ENCODE measurements around the gene LAMB4.
A peak's percentile ranks its signal among the peaks of the same experiment; 100 is the strongest.
"Not testable (repeated sequence)": the region's sequence is repeated elsewhere in the genome, so short reads cannot be mapped to it uniquely, and the experiment has no call there.

The LAMB4 gene

DNA sequence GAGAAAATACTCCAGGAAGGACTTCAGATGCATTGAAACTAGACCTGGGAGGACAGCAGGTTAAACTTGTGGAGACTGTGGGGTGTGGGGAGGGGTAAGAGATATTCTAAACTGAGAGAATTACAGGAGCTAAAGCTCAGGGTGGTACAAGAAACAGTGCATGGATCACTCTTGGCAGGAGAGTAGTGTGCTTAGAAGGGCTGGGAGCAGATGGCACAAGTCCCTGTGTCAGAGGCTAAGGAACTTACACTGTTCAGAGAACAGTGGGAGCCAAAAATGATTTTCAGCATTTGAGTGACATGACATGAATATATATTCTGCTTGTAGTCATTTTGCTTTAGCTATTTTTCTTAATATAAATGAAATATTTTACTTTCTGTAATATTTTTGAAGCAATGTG, 91.2 kb downstream of the LAMB4 start:
- no peak for DNase-seq

DNA sequence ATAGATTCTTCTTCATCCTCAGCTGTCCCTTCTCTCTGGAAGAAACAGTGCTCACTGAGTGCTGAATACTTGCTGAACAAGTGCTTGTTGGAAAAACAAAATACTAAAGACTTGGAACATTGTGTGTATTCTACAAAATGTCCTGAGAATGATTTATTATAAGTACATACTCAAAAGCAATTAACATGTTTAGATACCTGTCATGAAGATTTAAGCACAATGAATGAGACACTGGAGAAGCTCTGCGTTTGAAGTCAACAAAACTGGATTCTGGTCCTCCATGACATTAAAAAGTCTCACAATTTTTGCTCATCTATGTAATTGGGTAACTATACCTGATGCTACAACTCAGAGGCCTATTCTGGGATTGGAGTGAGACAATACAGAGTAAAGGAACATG, 92.4 kb downstream of the LAMB4 start:
- no peak for DNase-seq

DNA sequence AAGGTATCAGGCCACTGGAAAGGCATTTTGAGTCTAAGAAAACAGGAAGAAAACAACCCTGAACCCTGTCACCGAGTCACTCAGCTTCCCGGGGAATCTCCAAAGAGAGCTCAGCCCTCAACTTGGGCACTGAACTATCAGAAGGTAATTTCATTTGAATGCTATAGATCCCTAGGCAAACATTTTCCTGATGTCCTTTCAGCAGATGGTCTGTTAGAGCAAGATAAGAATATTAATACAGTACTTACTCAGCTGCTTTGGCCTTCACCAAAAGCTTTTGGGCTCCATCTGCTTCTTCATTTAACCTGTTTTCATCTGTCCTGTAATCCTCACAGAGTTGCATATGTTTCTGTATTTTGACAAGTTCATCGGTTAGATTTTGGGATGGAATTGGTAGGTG, 93.0 kb downstream of the LAMB4 start:
- DNase-seq = no peak

GRCh38 chr7:108034586-108034985, 95.6 kb downstream of the LAMB4 start:
- no peak for DNase-seq

DNA sequence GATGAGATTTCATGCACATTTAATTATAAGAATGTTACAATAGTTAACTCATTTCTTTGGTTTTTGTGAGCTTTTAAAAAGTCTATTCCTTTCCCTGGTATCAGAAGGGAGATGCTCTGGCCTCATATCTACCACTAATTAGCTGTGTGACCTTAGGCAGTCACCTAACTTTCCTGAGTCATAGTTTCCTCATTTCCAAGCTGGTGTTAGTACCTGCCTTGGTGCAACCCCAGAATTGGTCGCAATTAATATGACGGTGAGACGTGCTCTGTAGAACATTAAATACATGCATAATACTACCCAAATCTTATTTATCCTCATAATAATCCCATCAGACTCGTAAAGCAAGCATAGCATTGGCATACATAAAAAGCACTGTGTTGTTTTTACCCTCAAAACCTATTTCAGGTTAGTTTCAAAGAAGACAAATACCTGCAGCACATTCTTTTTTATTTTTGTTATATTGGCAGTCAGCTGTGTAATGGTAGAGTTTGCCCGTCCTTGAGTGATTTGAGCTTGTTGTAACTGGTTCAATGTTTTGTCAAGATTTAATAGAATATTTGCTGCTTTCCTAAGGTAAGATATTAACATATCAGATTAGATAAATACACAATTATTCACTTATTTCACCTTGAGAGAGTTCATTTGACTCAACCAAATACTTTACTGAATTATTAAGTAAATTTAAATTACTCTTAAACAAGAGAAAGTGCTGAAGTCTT, 96.2 kb downstream of the LAMB4 start:
- DNase-seq = no peak

- not testable (repeated sequence) for DNase-seq
These were observed 96.9 kb downstream of the LAMB4 start for GRCh38 chr7:108033309-108033708.

GRCh38 chr7:108030516-108030915, 99.6 kb downstream of the LAMB4 start:
- no peak for DNase-seq

GRCh38 chr7:108029034-108029433, 101.1 kb downstream of the LAMB4 start:
- DNase-seq = no peak

DNA sequence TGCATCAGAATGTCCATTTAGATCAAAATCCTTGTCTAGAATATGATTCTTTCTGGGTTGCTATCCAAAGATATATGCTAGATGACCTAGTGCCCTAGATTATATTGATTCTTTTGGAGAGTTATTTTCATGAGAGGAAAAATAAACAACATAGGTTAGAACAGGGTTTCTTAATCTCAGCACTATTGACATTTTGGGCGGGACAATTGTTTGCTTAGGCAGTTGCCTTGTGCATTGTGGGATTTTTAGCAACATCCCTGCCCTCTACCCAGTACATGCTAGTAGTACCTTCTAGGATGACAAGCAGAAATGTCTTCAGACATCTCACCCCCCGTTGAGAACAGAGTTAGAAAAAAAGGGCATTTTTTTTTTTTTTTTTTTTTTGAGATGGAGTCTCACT, 102.0 kb downstream of the LAMB4 start:
- no peak for DNase-seq

- DNase-seq = no peak
These were observed 102.9 kb downstream of the LAMB4 start for GRCh38 chr7:108027239-108027638.

DNA sequence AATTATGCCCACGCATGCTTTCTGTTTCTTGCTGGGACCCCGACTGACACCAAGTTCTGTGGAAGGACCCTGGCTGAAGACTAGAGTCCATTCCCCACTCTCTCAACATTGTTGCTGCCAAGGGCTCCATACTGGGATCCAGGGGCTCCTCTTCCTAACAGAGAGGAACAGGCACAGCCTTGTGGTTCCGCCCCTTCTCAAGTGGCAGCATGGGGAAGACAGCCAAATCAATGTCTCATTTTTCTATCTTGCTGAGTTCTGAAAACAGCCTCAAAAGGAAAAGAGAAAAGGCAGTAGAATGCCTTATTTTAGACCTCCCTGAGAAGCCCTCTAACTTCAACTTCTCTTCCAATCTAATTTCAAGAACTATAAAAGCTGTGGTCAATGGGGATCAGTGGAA, 103.5 kb downstream of the LAMB4 start:
- DNase-seq = peak; percentile 10

DNA sequence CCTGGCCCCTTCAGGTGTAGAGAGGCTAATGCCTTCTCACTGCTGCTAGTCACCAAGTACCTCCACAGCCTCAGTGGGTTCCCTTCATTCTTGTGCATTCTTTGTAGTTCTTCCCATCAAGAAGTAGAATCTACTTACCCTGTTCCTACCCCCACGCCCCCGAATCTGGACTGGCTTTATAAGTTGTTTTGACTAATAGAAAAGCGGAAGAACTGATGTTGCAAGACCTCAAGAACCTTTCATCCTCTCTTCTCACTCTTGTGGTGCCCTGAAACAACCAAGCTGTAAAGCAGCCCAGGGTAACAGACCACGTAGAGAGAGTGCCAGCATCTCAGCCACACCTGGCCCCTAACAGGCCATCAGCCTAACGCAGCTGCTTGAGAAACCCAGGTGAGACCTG, 104.0 kb downstream of the LAMB4 start:
- no peak for DNase-seq

GRCh38 chr7:108024538-108024937, 105.6 kb downstream of the LAMB4 start:
- DNase-seq = no peak

DNA sequence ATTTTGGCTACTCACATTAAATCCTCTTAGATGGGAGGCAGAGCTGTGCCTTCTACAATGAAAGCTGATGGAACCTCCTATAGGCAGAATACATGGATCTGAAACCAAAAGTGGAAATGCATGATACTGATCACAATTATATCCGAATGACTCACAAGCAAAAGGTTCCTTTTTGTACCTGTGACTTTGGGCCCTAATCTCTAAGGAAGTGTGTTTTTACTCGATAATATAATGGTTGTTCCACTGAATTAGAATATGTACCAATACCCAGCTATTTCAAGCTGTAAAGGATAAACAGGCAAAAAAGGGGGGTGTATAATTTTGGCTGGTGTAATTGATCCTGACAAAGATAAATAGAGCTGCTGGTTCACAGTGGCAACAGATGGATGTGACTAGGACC, 109.6 kb downstream of the LAMB4 start:
- no peak for DNase-seq

DNA sequence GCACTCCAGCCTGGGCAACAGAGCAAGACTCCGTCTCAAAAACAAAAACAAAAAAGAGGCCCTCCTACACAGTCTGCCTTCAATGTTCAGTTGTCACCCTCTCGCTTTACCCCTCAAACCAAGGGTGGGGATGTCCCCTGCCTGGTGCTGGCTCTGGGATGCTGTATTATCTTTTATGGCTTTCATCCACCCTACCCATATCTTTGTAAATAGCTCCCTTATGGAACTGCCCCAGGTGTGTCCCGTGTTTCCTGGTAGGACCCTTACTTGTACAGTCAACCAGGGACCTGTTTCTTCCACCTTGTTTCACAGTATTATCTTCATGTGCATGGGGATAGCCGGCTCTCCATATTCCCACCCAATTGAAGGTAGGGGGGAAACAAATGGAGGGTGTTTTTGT, 111.5 kb downstream of the LAMB4 start:
- no peak for DNase-seq

DNA sequence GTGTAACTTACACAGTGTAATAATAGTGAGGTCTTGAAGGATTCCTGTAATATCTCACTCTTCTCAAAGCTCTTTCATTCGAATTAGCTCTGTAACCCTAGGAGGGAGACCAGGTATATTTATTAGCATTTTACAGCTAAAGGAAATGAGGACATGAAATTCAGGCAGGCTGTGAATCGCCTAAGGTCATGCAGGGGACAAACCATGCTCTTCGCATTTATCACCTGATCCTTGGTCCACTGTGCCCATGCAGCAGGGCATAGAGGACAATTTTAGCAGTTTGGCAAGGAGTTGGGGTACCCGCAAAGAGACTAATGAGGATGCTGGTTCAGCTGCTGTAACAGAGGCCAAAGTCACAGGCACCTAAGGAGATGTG, 112.4 kb downstream of the LAMB4 start:
- DNase-seq = no peak

DNA sequence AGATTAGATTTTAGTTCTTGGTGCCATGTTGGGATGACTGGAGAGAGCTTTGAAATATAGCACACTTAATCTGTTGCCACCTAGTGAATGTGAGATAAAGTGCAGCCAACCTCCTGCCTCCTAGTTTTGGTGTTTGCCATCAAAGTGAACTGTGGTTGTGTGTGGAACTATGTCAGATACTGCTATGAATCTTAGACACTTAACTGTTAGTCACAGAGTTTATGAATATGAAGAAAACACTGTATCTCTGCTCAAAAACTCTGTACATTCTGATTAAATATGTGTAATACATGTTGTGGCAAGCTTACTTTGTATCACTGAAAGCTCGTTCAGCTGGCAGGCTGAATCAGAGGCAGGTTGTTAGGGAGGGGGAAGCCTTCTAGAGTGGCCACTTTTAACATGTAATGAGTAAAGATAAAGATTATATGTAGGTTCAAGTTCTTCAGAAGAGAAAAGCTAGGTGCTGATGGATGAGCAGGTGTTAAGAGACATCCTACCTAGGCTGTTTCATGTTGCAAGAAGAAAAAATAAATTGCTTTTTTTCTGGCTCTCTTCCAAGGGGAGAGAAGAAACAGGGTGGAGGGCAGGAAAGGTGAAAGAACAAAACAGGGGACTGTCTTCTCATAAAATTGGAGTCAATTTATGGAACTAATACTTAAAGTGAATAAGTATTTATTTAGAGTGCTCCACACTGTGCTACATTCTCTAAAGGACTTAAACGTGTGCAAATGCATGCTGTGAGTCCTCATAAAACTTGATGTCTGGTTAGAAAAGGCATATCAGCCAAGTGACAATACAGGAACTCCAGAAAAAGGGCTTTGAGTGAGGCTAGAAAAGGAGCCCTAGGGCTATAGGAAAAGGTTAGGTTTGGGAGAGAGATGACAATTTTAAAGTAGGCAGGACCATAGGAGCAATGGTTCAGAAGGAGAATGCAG, 113.1 kb downstream of the LAMB4 start:
- DNase-seq = peak; percentile 55

DNA sequence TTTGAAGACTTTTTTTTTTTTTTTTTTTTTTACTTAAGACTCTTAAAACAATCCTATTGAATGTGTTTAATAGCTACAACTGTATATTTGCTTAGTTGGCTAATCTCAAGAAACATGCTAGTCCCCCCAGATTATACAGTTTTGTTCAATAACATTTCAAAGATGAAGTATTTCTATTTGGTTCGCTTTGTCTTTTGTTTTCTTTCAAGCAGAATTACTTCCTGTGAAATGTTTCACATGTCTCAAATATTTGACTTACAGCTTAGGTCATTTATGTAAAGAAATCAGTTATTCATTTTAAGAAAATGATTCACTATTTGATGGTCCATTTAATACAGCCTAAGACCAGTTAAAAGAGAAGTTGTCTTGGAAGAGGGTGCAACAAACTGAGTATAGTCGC, 114.4 kb downstream of the LAMB4 start:
- no peak for DNase-seq

DNA sequence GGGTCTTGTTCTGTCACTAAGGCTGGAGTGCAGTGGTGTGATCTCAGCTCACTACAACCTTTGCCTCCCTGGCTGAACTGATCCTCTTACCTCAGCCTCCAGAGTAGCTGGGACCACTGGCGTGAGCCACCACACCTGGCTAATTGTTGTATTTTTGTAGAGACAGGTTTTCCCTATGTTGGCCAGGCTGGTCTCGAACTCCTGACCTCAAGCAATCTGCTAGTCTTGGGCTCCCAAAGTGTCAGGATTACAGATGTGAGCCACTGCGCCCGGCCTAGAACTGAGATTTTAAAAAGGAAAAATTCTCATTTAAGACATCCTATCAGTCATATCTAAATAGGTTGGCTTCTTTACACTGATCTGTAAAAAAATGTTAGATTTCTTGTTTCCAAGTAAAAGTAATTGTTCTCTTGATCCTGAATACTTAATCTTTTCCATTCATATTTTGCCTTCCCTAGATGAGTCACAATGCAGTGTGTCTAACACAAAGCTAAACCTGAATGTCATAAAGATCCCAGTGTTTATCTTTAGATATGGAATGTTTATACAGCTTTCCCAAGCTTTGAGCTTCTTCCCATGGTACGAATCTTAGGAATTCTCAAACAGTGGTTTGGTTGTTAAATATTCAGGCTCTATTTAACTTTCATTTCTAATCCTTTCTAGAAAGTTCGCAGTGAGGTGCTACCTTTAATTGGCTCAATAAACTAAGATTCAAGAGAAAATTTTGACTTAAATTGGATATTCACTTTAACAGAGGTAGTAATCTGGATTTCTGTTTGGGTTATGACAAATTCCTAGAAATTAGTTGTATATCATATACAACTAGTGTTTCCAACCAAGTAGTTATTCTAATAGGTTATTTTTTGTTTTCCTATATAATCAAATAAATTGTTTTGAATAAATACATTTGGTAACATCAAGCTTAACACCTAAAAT, 115.1 kb downstream of the LAMB4 start:
- DNase-seq = no peak

GRCh38 chr7:108014215-108014614, 115.9 kb downstream of the LAMB4 start:
- no peak for DNase-seq

DNA sequence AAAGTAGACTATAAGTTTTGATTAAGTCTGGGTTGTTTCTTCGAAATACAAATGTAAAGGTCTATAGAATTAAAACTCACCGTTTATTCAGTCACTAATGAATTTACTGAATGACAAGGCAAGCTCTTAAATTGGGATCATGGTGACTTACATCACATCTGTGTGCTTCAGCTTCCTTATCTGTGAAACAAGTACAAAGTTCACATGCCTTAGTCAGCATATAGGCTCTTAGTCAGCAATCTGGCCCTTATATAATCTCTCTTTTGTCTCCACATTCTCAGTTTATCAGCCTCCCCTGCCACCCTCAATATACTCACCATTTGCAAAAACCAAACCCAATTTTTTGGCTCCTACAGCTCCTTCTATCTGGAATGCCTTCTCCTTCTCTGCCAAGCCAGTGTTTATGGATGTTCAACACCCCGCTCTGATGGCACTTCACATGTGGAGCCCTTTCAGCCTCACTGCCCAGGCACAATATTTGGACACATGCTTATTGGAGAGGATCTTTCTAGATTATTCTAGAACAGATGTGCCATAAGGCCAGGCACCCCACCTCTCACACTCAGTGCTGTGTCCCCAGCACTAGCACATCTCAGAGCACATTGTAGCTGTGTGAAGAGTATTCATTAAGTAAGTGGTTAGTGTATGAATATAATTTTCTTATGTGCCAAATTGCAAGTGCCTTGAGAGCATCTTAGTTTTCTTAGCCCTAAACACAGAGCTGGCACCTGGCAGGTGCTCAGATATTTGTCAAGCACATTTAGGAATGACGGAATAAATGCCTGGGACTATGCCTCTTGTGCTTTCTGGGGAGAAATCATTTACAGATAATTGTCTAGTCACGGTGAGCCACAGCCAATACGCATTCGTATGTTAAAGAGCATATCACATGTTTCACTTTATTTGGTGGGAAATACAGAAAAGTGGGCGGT, 117.4 kb downstream of the LAMB4 start:
- no peak for DNase-seq

DNA sequence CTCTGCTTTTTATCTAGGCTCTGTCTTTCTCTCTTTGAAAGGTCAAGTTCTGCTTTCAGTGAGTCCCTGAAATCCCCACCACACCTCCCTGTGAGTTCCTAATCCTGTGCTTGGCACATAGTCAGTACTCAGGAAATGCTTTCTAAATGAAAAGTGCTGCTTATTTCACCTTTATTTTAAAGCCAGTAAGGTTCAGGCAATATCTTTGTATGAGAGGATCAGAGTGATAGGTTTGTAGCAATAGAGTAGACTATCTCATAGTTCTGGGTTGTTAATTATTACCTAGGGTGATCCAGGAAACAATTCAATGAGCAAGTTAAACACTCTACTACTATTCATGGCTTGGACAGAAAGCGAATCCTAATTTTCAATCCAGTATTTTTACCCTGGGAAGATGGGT, 119.8 kb downstream of the LAMB4 start:
- DNase-seq = no peak

Measured in NCI-H1105 treated with DMSO at 0.1 percent for 48 hours (cell line).